Mesenchymal stem cell (in vitro differentiated cells and primary cell): ENCODE measurements around the gene PUM1.

ENCODE experiments used
- DNase-seq: peaks from one replicate; pipeline ENCODE4 v3.0.0-alpha.2; 2013
- H2AFZ ChIP-seq: one replicate; pipeline ENCODE4 v1.6.1; 2013; ENCODE audit warnings: low read depth, mild to moderate bottlenecking, control low read depth, inconsistent platforms, low read length, moderate library complexity
- H2AK5ac ChIP-seq: 2 replicates; pipeline ENCODE4 v1.6.1; 2013; ENCODE audit warnings: low read length, moderate library complexity, mild to moderate bottlenecking, inconsistent platforms; ENCODE audit not compliant: severe bottlenecking
- H2BK120ac ChIP-seq: one replicate; pipeline ENCODE4 v1.6.1; 2013; ENCODE audit warnings: low read depth, mild to moderate bottlenecking, inconsistent platforms, low read length, moderate library complexity
- H2BK12ac ChIP-seq, 2 experiments: one replicate each; pipeline ENCODE4 v1.6.1; 2013; ENCODE audit warnings: inconsistent platforms in 2 of 2, low read length in 2 of 2, mild to moderate bottlenecking in 2 of 2, moderate library complexity in 2 of 2, control low read depth in 1 of 2
- H2BK15ac ChIP-seq: one replicate; pipeline ENCODE4 v1.6.1; 2013; ENCODE audit warnings: mild to moderate bottlenecking, low read depth, inconsistent platforms; ENCODE audit not compliant: poor library complexity, severe bottlenecking
- H2BK5ac ChIP-seq: 2 replicates; pipeline ENCODE4 v1.6.1; 2013; ENCODE audit warnings: low read depth, mild to moderate bottlenecking, low read length, control low read depth, inconsistent platforms; ENCODE audit not compliant: poor library complexity, severe bottlenecking
- H3K14ac ChIP-seq, 2 experiments: one replicate each; pipeline ENCODE4 v1.6.1; 2013; ENCODE audit warnings: inconsistent platforms in 2 of 2, low read length in 2 of 2, control low read depth in 1 of 2, mild to moderate bottlenecking in 1 of 2, moderate library complexity in 1 of 2
- H3K18ac ChIP-seq, 2 experiments: one replicate each; pipeline ENCODE4 v1.6.1; 2013; ENCODE audit warnings: inconsistent platforms in 2 of 2, low read length in 2 of 2, control low read depth in 1 of 2, low read depth in 1 of 2, mild to moderate bottlenecking in 1 of 2
- H3K23ac ChIP-seq, 2 experiments: one replicate each; pipeline ENCODE4 v1.6.1; 2013; ENCODE audit warnings: inconsistent platforms in 2 of 2, low read length in 2 of 2, mild to moderate bottlenecking in 2 of 2, moderate library complexity in 2 of 2, control low read depth in 1 of 2
- H3K27ac ChIP-seq: 2 replicates; pipeline ENCODE4 v1.5.1; 2013; ENCODE audit warnings: mild to moderate bottlenecking, moderate library complexity, low read length, control low read depth, inconsistent platforms; ENCODE audit not compliant: poor library complexity, severe bottlenecking
- H3K27me3 ChIP-seq, 2 experiments: 2 replicates each; pipeline versions ENCODE4 v1.6.1 to v1.7.0; 2013; ENCODE audit warnings: low read length in 2 of 2, mild to moderate bottlenecking in 2 of 2, moderate library complexity in 2 of 2, control low read depth in 1 of 2, inconsistent platforms in 1 of 2; ENCODE audit not compliant: control insufficient read depth in 1 of 2, insufficient read depth in 1 of 2
- H3K36me3 ChIP-seq, 2 experiments: 2 replicates each; pipeline versions ENCODE4 v1.6.1 to v1.7.0; 2013; ENCODE audit warnings: low read length in 2 of 2, control low read depth in 1 of 2, inconsistent platforms in 1 of 2, low read depth in 1 of 2, mild to moderate bottlenecking in 1 of 2; ENCODE audit not compliant: insufficient read depth in 2 of 2, control insufficient read depth in 1 of 2
- H3K4ac ChIP-seq, 2 experiments: one replicate each; pipeline ENCODE4 v1.6.1; 2013; ENCODE audit warnings: inconsistent platforms in 2 of 2, low read length in 2 of 2, mild to moderate bottlenecking in 2 of 2, moderate library complexity in 2 of 2, control low read depth in 1 of 2, low read depth in 1 of 2
- H3K4me1 ChIP-seq: 2 replicates; pipeline ENCODE4 v1.6.1; 2013; ENCODE audit warnings: low read depth, low read length, control low read depth; ENCODE audit not compliant: control insufficient read depth, insufficient read depth
- H3K4me2 ChIP-seq: 2 replicates; pipeline ENCODE4 v1.6.1; 2013; ENCODE audit warnings: low read length, mild to moderate bottlenecking, inconsistent platforms; ENCODE audit not compliant: poor library complexity, severe bottlenecking
- H3K4me3 ChIP-seq, 2 experiments: 2 replicates each; pipeline versions ENCODE4 v1.5.1 to v1.7.0; 2013; ENCODE audit warnings: low read length in 2 of 2, mild to moderate bottlenecking in 2 of 2, control low read depth in 1 of 2, low read depth in 1 of 2; ENCODE audit not compliant: insufficient read depth in 1 of 2
- H3K79me1 ChIP-seq: replicated peaks from 2 replicates; pipeline ENCODE4 v1.6.1; 2013; ENCODE audit warnings: mild to moderate bottlenecking, control low read depth, low read length, inconsistent platforms; ENCODE audit not compliant: poor library complexity, severe bottlenecking
- H3K9ac ChIP-seq: 2 replicates; pipeline ENCODE4 v1.7.0; 2013; ENCODE audit warnings: mild to moderate bottlenecking, low read length, moderate library complexity
- H3K9me3 ChIP-seq: 2 replicates; pipeline ENCODE4 v1.7.0; 2013; ENCODE audit warnings: mild to moderate bottlenecking, low read length; ENCODE audit not compliant: control insufficient read depth
- H4K8ac ChIP-seq: one replicate; pipeline ENCODE4 v1.6.1; 2013; ENCODE audit warnings: inconsistent platforms, mild to moderate bottlenecking, low read length, moderate library complexity
- H4K91ac ChIP-seq: one replicate; pipeline ENCODE4 v1.6.1; 2013; ENCODE audit warnings: mild to moderate bottlenecking, low read length, inconsistent platforms
- WGBS: methylation state at CpG from one replicate; pipeline ENCODE4 v1.1.7; 2013; ENCODE audit warnings: mixed read lengths; 5-methylcytosine and 5-hydroxymethylcytosine counted together

Gene PUM1

DNA sequence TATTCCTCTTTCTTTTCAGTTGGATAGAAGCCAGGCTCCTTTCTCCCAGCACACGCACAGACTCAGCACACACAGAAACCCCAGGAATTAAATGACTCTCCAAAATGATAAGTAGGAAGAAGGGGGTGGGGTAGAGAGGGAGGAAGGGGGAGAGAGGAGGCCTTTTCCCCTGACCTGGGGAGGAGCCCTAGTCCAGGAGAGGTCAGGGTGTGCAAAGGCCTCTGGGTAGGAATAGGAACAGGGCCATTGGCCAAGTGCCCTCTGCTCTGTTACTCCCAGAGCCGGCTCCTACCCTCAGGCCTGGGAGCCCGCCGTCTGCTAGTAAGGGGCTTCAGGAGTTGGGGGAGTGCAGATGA lies 35.6 kb upstream of the PUM1 start:
- Histone ChIP-seq H4K8ac (peak overlapping the region; percentile 88), H2BK5ac (no peak overlapping the region), H3K9ac (peak overlapping the region; percentile 12), H3K14ac (no peak overlapping the region), H4K91ac (no peak overlapping the region), H3K23ac (no peak overlapping the region), H3K4me2 (no peak overlapping the region), H3K4ac (no peak overlapping the region), H2BK12ac (peak overlapping the region in 1 of 2 experiments; percentile 91), H3K18ac (peak overlapping the region in 1 of 2 experiments; percentile 83), H3K4me3 (no peak overlapping the region), H2AK5ac (no peak overlapping the region), H2AFZ (no peak overlapping the region), H2BK120ac (peak overlapping the region; percentile 71), H3K9me3 (no peaks in the 10 kb centered on the region), H3K27ac (peak overlapping the region; percentile 7), H3K4me1 (peaks cover 20% of the 10 kb centered on the region), H3K27me3 (no peaks in the 10 kb centered on the region), H3K36me3 (no peaks in the 10 kb centered on the region), H3K79me1 (no peaks in the 10 kb centered on the region), H2BK15ac (peak overlapping the region; percentile 85)
- no CpG with 5 or more reads among the region's 4 CpGs for WGBS
- peak; percentile 86 for DNase-seq

- no peak for DNase-seq
- WGBS: 97% methylated on average over 6 of the region's 6 CpGs
- peak overlapping the region; percentile 47 for H2AFZ ChIP-seq
- peak overlapping the region in 1 of 2 experiments; percentile 48 for H3K18ac ChIP-seq
- H2AK5ac ChIP-seq: peak overlapping the region; percentile 38
- H3K9me3 ChIP-seq: no peaks in the 10 kb centered on the region
- H2BK15ac ChIP-seq: no peak overlapping the region
- no peak overlapping the region for H3K4ac ChIP-seq
- no peaks in the 10 kb centered on the region for H3K79me1 ChIP-seq
- no peak overlapping the region for H3K4me3 ChIP-seq
- no peak overlapping the region for H3K14ac ChIP-seq
- H3K4me1 ChIP-seq: peaks cover 20% of the 10 kb centered on the region
- peak overlapping the region; percentile 71 for H3K27ac ChIP-seq
- H2BK5ac ChIP-seq: no peak overlapping the region
- H2BK12ac ChIP-seq: peak overlapping the region; percentile 38 to 67
- no peak overlapping the region for H3K23ac ChIP-seq
- H3K9ac ChIP-seq: no peak overlapping the region
- H4K91ac ChIP-seq: no peak overlapping the region
- no peaks in the 10 kb centered on the region for H3K27me3 ChIP-seq
- H4K8ac ChIP-seq: peak overlapping the region; percentile 68
- no peaks in the 10 kb centered on the region for H3K36me3 ChIP-seq
- no peak overlapping the region for H2BK120ac ChIP-seq
- H3K4me2 ChIP-seq: no peak overlapping the region
These were observed 33.9 kb upstream of the PUM1 start for GRCh38 chr1:31099293-31100032.

GRCh38 chr1:31095985-31096384 lies 30.5 kb upstream of the PUM1 start:
- H3K14ac ChIP-seq: peak overlapping the region in 1 of 2 experiments; percentile 53

GRCh38 chr1:31095298-31095981 lies 29.9 kb upstream of the PUM1 start:
- peak overlapping the region; percentile 71 to 82 for H2BK12ac ChIP-seq
- H3K27ac ChIP-seq: no peak overlapping the region
- H3K4me2 ChIP-seq: no peak overlapping the region
- H3K14ac ChIP-seq: no peak overlapping the region
- H3K79me1 ChIP-seq: no peaks in the 10 kb centered on the region
- no peak overlapping the region for H3K23ac ChIP-seq
- H3K27me3 ChIP-seq: no peaks in the 10 kb centered on the region
- H2AFZ ChIP-seq: no peak overlapping the region
- H4K8ac ChIP-seq: no peak overlapping the region
- no peak overlapping the region for H2AK5ac ChIP-seq
- H3K9ac ChIP-seq: peak overlapping the region; percentile 31
- H3K4me3 ChIP-seq: no peak overlapping the region
- no peak overlapping the region for H2BK5ac ChIP-seq
- H3K18ac ChIP-seq: no peak overlapping the region
- H3K36me3 ChIP-seq: no peaks in the 10 kb centered on the region
- H2BK120ac ChIP-seq: no peak overlapping the region
- H2BK15ac ChIP-seq: no peak overlapping the region
- no peak overlapping the region for H4K91ac ChIP-seq
- H3K4ac ChIP-seq: no peak overlapping the region
- 93% methylated on average over 10 of the region's 12 CpGs for WGBS
- H3K4me1 ChIP-seq: peaks cover 10% of the 10 kb centered on the region
- H3K9me3 ChIP-seq: no peaks in the 10 kb centered on the region
- peak; percentile 36 for DNase-seq

More at GRCh38 chr1:31095985-31096384, 30.5 kb upstream of the PUM1 start:
- Histone ChIP-seq H3K4ac (no peak overlapping the region), H3K27ac (no peak overlapping the region), H2AK5ac (no peak overlapping the region), H3K27me3 (no peaks in the 10 kb centered on the region), H2BK12ac (peak overlapping the region in 1 of 2 experiments; percentile 71), H2AFZ (no peak overlapping the region), H3K4me1 (peaks cover 12% of the 10 kb centered on the region), H3K36me3 (no peaks in the 10 kb centered on the region), H4K91ac (no peak overlapping the region), H3K9me3 (no peaks in the 10 kb centered on the region), H3K79me1 (no peaks in the 10 kb centered on the region), H2BK15ac (no peak overlapping the region), H3K4me2 (no peak overlapping the region), H4K8ac (peak overlapping the region; percentile 38), H3K4me3 (no peak overlapping the region), H3K23ac (no peak overlapping the region), H2BK120ac (no peak overlapping the region), H3K18ac (peak overlapping the region; percentile 59 to 78), H2BK5ac (no peak overlapping the region), H3K9ac (no peak overlapping the region)
- no peak for DNase-seq
- WGBS: 87% methylated on average over 6 of the region's 6 CpGs
